GM12878 (cell line): Measurements from ENCODE around the gene OCA2. TPM values are rescaled to one million over a fixed set of nuclear protein-coding genes. Genes with fewer than 3 reads are reported as not detected.

ENCODE experiments used
- ATAC-seq: fragments of 200-7000 bp; cut with Tn5 transposase; 3 replicates; pipeline ENCODE4 v1.9.1; 2020; ENCODE audit warnings: mild to moderate bottlenecking, moderate library complexity
- BruUV-seq: library from RNA; stranded (reverse); fragments of 400-500 nt; replicated peaks from 2 replicates; lab custom pipeline; 2021; lab: Mats Ljungman, UMichigan
- CTCF ChIA-PET: fragments of 300-600 bp; sonication (Branson Sonifier 250); formaldehyde crosslinking; extraction: SDS; loops from one replicate; lab custom pipeline; 2021; ENCODE audit warnings: inconsistent platforms; lab: Yijun Ruan, JAX
- POLR2A ChIA-PET: fragments of 350-600 bp; formaldehyde crosslinking; extraction: SDS; loops from one replicate; lab custom pipeline; 2021; ENCODE audit warnings: inconsistent platforms; lab: Charles Lee
- RAD21 ChIA-PET: fragments of 300-600 bp; sonication (Branson Sonifier 250); formaldehyde crosslinking; loops from one replicate; lab custom pipeline; 2023; ENCODE audit warnings: antibody characterized with exemption; ENCODE audit not compliant: unreplicated experiment; lab: Charles Lee
- SMC1A ChIA-PET: fragments of 300-600 bp; sonication (Branson Sonifier 250); formaldehyde crosslinking; loops from one replicate; lab custom pipeline; 2023; ENCODE audit not compliant: unreplicated experiment, uncharacterized antibody; lab: Charles Lee
- DNase-seq: peaks from one replicate; pipeline ENCODE4 v3.0.0-alpha.2; 2011; ENCODE audit warnings: low read depth, low spot score
- FAIRE-seq: peaks from 3 replicates; lab custom pipeline; 2011; peaks lifted over from hg19 to GRCh38; lab: Jason Lieb, UNC
- H2AFZ ChIP-seq: 2 replicates; pipeline ENCODE4 v1.6.0; 2011; ENCODE audit warnings: low read depth, low read length, control low read depth; ENCODE audit not compliant: control insufficient read depth
- H3K27ac ChIP-seq: 2 replicates; pipeline ENCODE4 v1.5.1; 2011; ENCODE audit warnings: control low read depth; ENCODE audit not compliant: control insufficient read depth, insufficient read depth
- H3K27me3 ChIP-seq, 2 experiments: replicated peaks in 1 of 2; 2 replicates each; pipeline versions ENCODE4 v1.6.0 to v1.6.1; 2011; ENCODE audit warnings: low read length in 1 of 2; ENCODE audit not compliant: control insufficient read depth in 2 of 2, insufficient read depth in 2 of 2
- H3K36me3 ChIP-seq, 2 experiments: 2 replicates each; pipeline ENCODE4 v1.5.1; 2011; ENCODE audit warnings: low read length in 1 of 2; ENCODE audit not compliant: control insufficient read depth in 2 of 2, insufficient read depth in 2 of 2
- H3K4me1 ChIP-seq: 2 replicates; pipeline ENCODE4 v1.6.1; 2011; ENCODE audit warnings: mild to moderate bottlenecking, low read length, moderate library complexity, mixed read lengths; ENCODE audit not compliant: control insufficient read depth, insufficient read depth
- H3K4me2 ChIP-seq: 2 replicates; pipeline ENCODE4 v1.6.0; 2011; ENCODE audit warnings: control low read depth; ENCODE audit not compliant: control insufficient read depth, insufficient read depth
- H3K4me3 ChIP-seq: fragments of 200-600 bp; sonication (generic); 2 replicates; pipeline ENCODE4 v1.5.1; 2016
- H3K79me2 ChIP-seq: 2 replicates; pipeline ENCODE4 v1.6.0; 2011; ENCODE audit warnings: low read length; ENCODE audit not compliant: control insufficient read depth, insufficient read depth
- H3K9ac ChIP-seq: 2 replicates; pipeline ENCODE4 v1.8.0; 2011; ENCODE audit warnings: low read length, control low read depth, mixed read lengths; ENCODE audit not compliant: control insufficient read depth, insufficient read depth
- H3K9me3 ChIP-seq: replicated peaks from 3 replicates; pipeline ENCODE4 v1.5.1; 2011; ENCODE audit warnings: mild to moderate bottlenecking, low read length; ENCODE audit not compliant: control insufficient read depth, insufficient read depth
- H4K20me1 ChIP-seq: 2 replicates; pipeline ENCODE4 v1.6.0; 2011; ENCODE audit not compliant: control insufficient read depth, insufficient read depth
- ATF2 ChIP-seq: IDR thresholded peaks from 2 replicates; pipeline ENCODE4 v1.6.1; 2012; ENCODE audit warnings: low read length, inconsistent platforms
- ZBTB11 ChIP-seq: fragments of 450-650 bp; formaldehyde crosslinking; IDR thresholded peaks from 2 replicates; pipeline ENCODE4 v1.5.0; 2022; ENCODE audit warnings: mild to moderate bottlenecking, missing genetic modification characterization
- WGBS: methylation state at CpG from one replicate; pipeline ENCODE4 v1.1.6; 2016; ENCODE audit warnings: low lambda C conversion rate; ENCODE audit not compliant: insufficient replicate concordance, insufficient coverage; ENCODE audit errors: missing lambda C conversion rate; 5-methylcytosine and 5-hydroxymethylcytosine counted together
- in situ Hi-C: fragments of 300-500 bp; cut with MboI; formaldehyde crosslinking; loops from 9 replicates; pipeline ENCODE4 v1.14.3; 2018; ENCODE audit warnings: mixed read lengths
- intact Hi-C: fragments of 100-400 bp; cut with micrococcal nuclease; formaldehyde crosslinking; loops from one replicate; pipeline ENCODE4 v1.14.2; 2022; ENCODE audit not compliant: unreplicated experiment
- polyA plus RNA-seq, 11 experiments: library from polyadenylated mRNA; depleted of rRNA in 4 of 11; unstranded in 6 of 11; stranded (reverse) in 5 of 11; fragments of >200 nt; fragmentation: Nextera tagmentation in 4 of 11; fragmentation: Illumina TruSeq in 1 of 11; extraction: Ambion mirVana in 4 of 11; extraction: Trizol in 1 of 11; gene quantifications; 1 replicate in 1 of 11; 2 replicates in 10 of 11; pipeline versions ENCODE4 v1.2.1 to v1.2.3, GENCODE V29; 2011 to 2016; ENCODE audit warnings: inconsistent platforms in 2 of 11, missing spikeins in 2 of 11, low read depth in 1 of 11
- total RNA-seq, 4 experiments: library from RNA; depleted of rRNA in 3 of 4; stranded (reverse); fragments of >200 nt in 3 of 4; fragmentation: Illumina TruSeq in 1 of 4; extraction: Trizol in 1 of 4; gene quantifications; 2 replicates each; pipeline versions ENCODE4 v1.2.1 to v1.2.3, GENCODE V29; 2013 to 2021

Gene OCA2
- total and polyA plus RNA-seq, 10 of the 15 experiments (the other 5 are each of a cell fraction or from before 2014, with no cell fraction given), result 0.04 to 1.8 TPM; not detected in 8

- Histone ChIP-seq H3K27me3 (no peaks in the 10 kb centered on the region), H3K4me3 (no peak overlapping the region), H3K4me1 (no peaks in the 10 kb centered on the region), H4K20me1 (no peaks in the 10 kb centered on the region), H2AFZ (no peak overlapping the region), H3K4me2 (no peak overlapping the region)
- ChIA-PET POLR2A (no interaction called here), RAD21 (no interaction called here), CTCF (no interaction called here)
- in situ Hi-C loops, result no loop called here
- WGBS, result 28% methylated on average over 10 of the region's 10 CpGs
- DNase-seq (no peak), ATAC-seq (no peak), FAIRE-seq (no peak)
- intact Hi-C loops, result no loop called here
- TF ChIP-seq ATF2 (no peak), ZBTB11 (no peak)
- TF ChIP-seq, all 136 proteins: peak for 0
- no peaks in the 10 kb centered on the region; the same call in 2 of the 3 replicates for H3K9me3 ChIP-seq
- BruUV-seq, result no TSS peak
- H3K9ac ChIP-seq, result no peak overlapping the region
- H3K27ac ChIP-seq, result no peak overlapping the region
- SMC1A ChIA-PET, result no interaction called here
- no peaks in the 10 kb centered on the region for H3K79me2 ChIP-seq
- no peaks in the 10 kb centered on the region for H3K36me3 ChIP-seq
These were observed 232.5 kb downstream of the OCA2 start for GRCh38 chr15:27866505-27867165.
